WTC11 (cell line): ENCODE measurements around the gene ATF3.

ENCODE experiments used
- CBFB ChIP-seq: sonication (generic); formaldehyde crosslinking; IDR thresholded peaks from 2 replicates; pipeline ENCODE4 v1.8.1; 2022; ENCODE audit warnings: mild to moderate bottlenecking, low read depth, missing genetic modification reagents
- CREM ChIP-seq: sonication (generic); formaldehyde crosslinking; IDR thresholded peaks from 2 replicates; pipeline ENCODE4 v1.8.1; 2022; ENCODE audit warnings: mild to moderate bottlenecking, missing genetic modification reagents, moderate library complexity
- CTCF ChIP-seq: fragments of 200-600 bp; IDR thresholded peaks from 2 replicates; pipeline ENCODE4 v1.8.0; 2022; ENCODE audit warnings: antibody characterized with exemption
- E2F1 ChIP-seq: sonication (generic); formaldehyde crosslinking; IDR thresholded peaks from 2 replicates; pipeline ENCODE4 v1.8.0; 2022; ENCODE audit warnings: mild to moderate bottlenecking, missing genetic modification reagents
- ETV6 ChIP-seq: sonication (generic); formaldehyde crosslinking; IDR thresholded peaks from 2 replicates; pipeline ENCODE4 v1.8.1; 2022; ENCODE audit warnings: mild to moderate bottlenecking, missing genetic modification reagents
- JUN ChIP-seq: sonication (generic); formaldehyde crosslinking; IDR thresholded peaks from 2 replicates; pipeline ENCODE4 v1.8.0; 2023; ENCODE audit warnings: mild to moderate bottlenecking, missing genetic modification reagents
- NR3C1 ChIP-seq: sonication (generic); formaldehyde crosslinking; conservative IDR thresholded peaks from 2 replicates; pipeline ENCODE4 v1.8.1; 2023; ENCODE audit warnings: low read depth, mild to moderate bottlenecking, missing genetic modification reagents
- PRDM15 ChIP-seq: sonication (generic); formaldehyde crosslinking; IDR thresholded peaks from 2 replicates; pipeline ENCODE4 v1.8.0; 2022; ENCODE audit warnings: missing genetic modification reagents
- ZNF512 ChIP-seq: sonication (generic); formaldehyde crosslinking; IDR thresholded peaks from 2 replicates; pipeline ENCODE4 v1.8.1; 2022; ENCODE audit warnings: missing genetic modification reagents, borderline replicate concordance

GRCh38 chr1:212609701-212610574 is 1.4 kb downstream of the ATF3 start:
- TF ChIP-seq CTCF (no peak), NR3C1 (CRISPR knock-in tag) (no peak), PRDM15 (CRISPR knock-in tag) (no peak), E2F1 (no peak), CREM (CRISPR knock-in tag) (no peak), JUN (no peak), ZNF512 (CRISPR knock-in tag) (no peak), CBFB (no peak), ETV6 (CRISPR knock-in tag) (no peak)
